Tibial nerve (tissue), 4 donors: ENCODE measurements around the gene DKC1. TPM values are rescaled to one million over a fixed set of nuclear protein-coding genes. Genes with fewer than 3 reads are reported as not detected.

Source experiments
- DNase-seq, 2 donors: peaks; one replicate each; pipeline ENCODE4 v3.0.0-alpha.2; 2019; ENCODE audit warnings: low spot score in 2 of 2
- H3K27ac ChIP-seq, 4 donors: fragments of 200-600 bp; sonication (generic) in 3 of 4; one replicate each; pipeline ENCODE4 v1.5.1; 2017 to 2019; ENCODE audit warnings: mild to moderate bottlenecking in 1 of 4
- H3K27me3 ChIP-seq, 2 donors: fragments of 200-600 bp; sonication (generic) in 1 of 2; one replicate each; pipeline versions ENCODE4 v1.5.1 to v1.6.0; 2017 to 2019
- H3K36me3 ChIP-seq, 3 donors: fragments of 200-600 bp; sonication (generic); one replicate each; pipeline ENCODE4 v1.5.1; 2018 to 2019
- H3K4me1 ChIP-seq, 4 donors: fragments of 200-600 bp; sonication (generic) in 3 of 4; one replicate each; pipeline ENCODE4 v1.5.1; 2017 to 2019
- H3K4me3 ChIP-seq, 4 donors: fragments of 200-600 bp; sonication (generic) in 3 of 4; one replicate each; pipeline ENCODE4 v1.5.1; 2017 to 2019; ENCODE audit warnings: mild to moderate bottlenecking in 1 of 4, moderate library complexity in 1 of 4
- H3K9me3 ChIP-seq, 4 donors: fragments of 200-600 bp; sonication (generic) in 3 of 4; one replicate each; pipeline ENCODE4 v1.5.1; 2017 to 2019
- CTCF ChIP-seq, 5 experiments: fragments of 200-600 bp in 3 of 5; fragments of 450-650 bp in 2 of 5; sonication (generic) in 3 of 5; IDR thresholded peaks; one replicate each; pipeline ENCODE4 v1.5.1; 2016 to 2019; ENCODE audit warnings: antibody characterized with exemption in 5 of 5, mild to moderate bottlenecking in 3 of 5, moderate library complexity in 2 of 5
- EP300 ChIP-seq, 2 donors: sonication (generic); formaldehyde crosslinking; IDR thresholded peaks; one replicate each; pipeline ENCODE4 v1.6.1; 2017; ENCODE audit warnings: antibody characterized with exemption in 2 of 2, mild to moderate bottlenecking in 1 of 2
- POLR2A ChIP-seq, 2 donors: fragments of 450-650 bp; IDR thresholded peaks; one replicate each; pipeline ENCODE4 v1.6.1; 2017; ENCODE audit warnings: antibody characterized with exemption in 2 of 2, mild to moderate bottlenecking in 2 of 2, moderate library complexity in 2 of 2
- WGBS, 2 donors: methylation state at CpG; one replicate each; pipeline ENCODE4 v1.1.5; 2018; 5-methylcytosine and 5-hydroxymethylcytosine counted together
- total RNA-seq, 4 donors: library from RNA; depleted of rRNA; stranded (reverse); fragments of >200 nt; gene quantifications; one replicate each; pipeline ENCODE4 v1.1.0, GENCODE V29; 2016

DKC1 gene
- total RNA-seq, 4 donors from 2014 or later: 24.1 to 37.8 (median 29.4) TPM

- DNase-seq: peak; percentile 33 to 52
- H3K4me1 ChIP-seq: peaks cover 0 to 63% (median 28%) of the 10 kb centered on the region in 4 donors
Observed at GRCh38 chrX:154727871-154728270, 34.8 kb upstream of the DKC1 start.

DNA sequence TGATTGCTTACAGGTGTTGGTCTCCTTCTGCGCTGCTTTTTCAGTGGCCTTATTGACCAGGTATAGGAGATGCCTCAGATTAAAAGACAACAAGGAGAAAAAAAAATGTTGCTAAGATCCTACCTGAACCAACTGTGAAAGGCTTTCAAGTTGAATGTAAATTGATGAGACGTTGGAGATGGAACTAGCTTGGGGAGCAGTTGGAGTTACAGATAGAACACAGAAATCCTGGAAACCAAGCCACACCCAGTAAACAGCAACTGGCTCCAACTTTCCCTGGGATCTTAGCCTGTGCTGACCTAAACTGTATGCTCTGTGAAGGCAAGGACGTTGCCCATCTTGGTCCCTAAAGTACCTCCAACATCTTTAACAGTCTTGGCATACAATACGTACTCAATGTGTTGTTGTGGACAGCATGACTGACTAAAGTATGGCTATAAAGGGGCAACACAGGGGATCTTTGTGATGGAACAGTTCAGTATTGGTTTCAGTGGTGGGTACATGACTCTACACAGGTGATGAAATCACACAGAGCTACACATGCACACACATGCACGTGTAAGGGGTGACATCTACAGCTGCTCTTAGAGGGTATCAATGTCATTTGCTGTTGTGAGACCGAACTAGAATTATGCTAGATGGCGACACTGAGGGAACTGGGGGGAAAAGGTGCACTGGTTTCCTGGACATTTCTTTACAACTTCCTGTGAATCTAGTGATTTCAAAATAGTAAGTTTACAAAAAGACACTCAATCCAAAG, 34.1 kb upstream of the DKC1 start:
- DNase-seq: no peak
- Histone ChIP-seq H3K27ac (peak overlapping the region in 2 of 4 donors; percentile 64 to 76), H3K9me3 (no peaks in the 10 kb centered on the region), H3K27me3 (no peaks in the 10 kb centered on the region), H3K36me3 (no peaks in the 10 kb centered on the region), H3K4me3 (no peak overlapping the region), H3K4me1 (peaks cover 0 to 71% (median 29%) of the 10 kb centered on the region in 4 donors)
- 72 to 75% methylated on average over 7 of the region's 7 CpGs for WGBS, 2 donors
- no peak for TF ChIP-seq CTCF (IDR thresholded peaks at IDR 0.05)
- no peak for TF ChIP-seq POLR2A (IDR thresholded peaks at IDR 0.05)
- no peak for TF ChIP-seq EP300 (IDR thresholded peaks at IDR 0.05)

More at GRCh38 chrX:154727871-154728270, 34.8 kb upstream of the DKC1 start:
- 46 to 49% methylated on average over 3 of the region's 3 CpGs for WGBS, 2 donors
- Histone ChIP-seq H3K27ac (peak overlapping the region in 2 of 4 donors; percentile 64 to 76), H3K9me3 (no peaks in the 10 kb centered on the region), H3K36me3 (no peaks in the 10 kb centered on the region), H3K27me3 (no peaks in the 10 kb centered on the region), H3K4me3 (no peak overlapping the region)
- no peak for TF ChIP-seq CTCF (IDR thresholded peaks at IDR 0.05)
- TF ChIP-seq POLR2A (IDR thresholded peaks at IDR 0.05): no peak
- peak in 1 of 2 donors; percentile 42 for TF ChIP-seq EP300 (IDR thresholded peaks at IDR 0.05)

GRCh38 chrX:154729439-154729838, 33.2 kb upstream of the DKC1 start:
- Histone ChIP-seq H3K27ac (peak overlapping the region in 3 of 4 donors; percentile 19 to 83 (median 67)), H3K4me3 (no peak overlapping the region), H3K27me3 (no peaks in the 10 kb centered on the region), H3K4me1 (peaks cover 0 to 79% (median 29%) of the 10 kb centered on the region in 4 donors), H3K36me3 (no peaks in the 10 kb centered on the region), H3K9me3 (no peaks in the 10 kb centered on the region)
- 66 to 71% methylated on average over 3 of the region's 3 CpGs for WGBS, 2 donors
- TF ChIP-seq CTCF (IDR thresholded peaks at IDR 0.05) (no peak), POLR2A (IDR thresholded peaks at IDR 0.05) (no peak), EP300 (IDR thresholded peaks at IDR 0.05) (no peak)
- DNase-seq: no peak

GRCh38 chrX:154730253-154730891, 32.3 kb upstream of the DKC1 start:
- no peaks in the 10 kb centered on the region for H3K36me3 ChIP-seq
- H3K4me1 ChIP-seq: peaks cover 0 to 88% (median 36%) of the 10 kb centered on the region in 4 donors
- no peak for DNase-seq
- TF ChIP-seq EP300 (IDR thresholded peaks at IDR 0.05) (peak in 1 of 2 donors; percentile 50), CTCF (IDR thresholded peaks at IDR 0.05) (no peak), POLR2A (IDR thresholded peaks at IDR 0.05) (no peak)
- 29 to 34% methylated on average over 6 of the region's 6 CpGs for WGBS, 2 donors
- no peaks in the 10 kb centered on the region for H3K27me3 ChIP-seq
- no peaks in the 10 kb centered on the region for H3K9me3 ChIP-seq
- peak overlapping the region in 3 of 4 donors; percentile 19 to 83 (median 67) for H3K27ac ChIP-seq
- H3K4me3 ChIP-seq: no peak overlapping the region

- peak overlapping the region in 2 of 4 donors; percentile 75 to 83 for H3K27ac ChIP-seq
- WGBS, 2 donors: 88 to 95% methylated on average over 5 of the region's 5 CpGs
- no peaks in the 10 kb centered on the region for H3K9me3 ChIP-seq
- H3K4me1 ChIP-seq: peaks cover 0 to 96% (median 41%) of the 10 kb centered on the region in 4 donors
- H3K27me3 ChIP-seq: no peaks in the 10 kb centered on the region
- DNase-seq: no peak
- no peak overlapping the region for H3K4me3 ChIP-seq
- TF ChIP-seq CTCF (IDR thresholded peaks at IDR 0.05): no peak
- TF ChIP-seq POLR2A (IDR thresholded peaks at IDR 0.05): no peak
- no peak for TF ChIP-seq EP300 (IDR thresholded peaks at IDR 0.05)
- H3K36me3 ChIP-seq: no peaks in the 10 kb centered on the region
Observed at GRCh38 chrX:154731184-154731583, 31.5 kb upstream of the DKC1 start.
